ENCODE data around the gene ANKAR.

DNA sequence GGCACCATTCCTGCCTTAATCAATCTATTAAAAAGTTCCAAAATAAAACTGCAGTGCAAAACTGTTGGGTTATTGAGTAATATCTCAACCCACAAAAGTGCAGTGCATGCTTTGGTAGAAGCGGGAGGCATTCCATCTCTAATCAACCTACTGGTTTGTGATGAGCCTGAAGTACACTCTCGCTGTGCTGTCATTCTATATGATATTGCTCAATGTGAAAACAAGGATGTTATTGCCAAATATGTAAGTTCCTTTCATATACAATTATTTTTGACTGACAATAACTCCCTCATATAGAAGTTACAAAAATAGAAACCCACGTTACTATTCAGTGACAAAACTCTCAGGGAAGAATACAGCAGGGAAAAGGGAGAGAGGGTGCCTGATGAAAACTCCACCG lies 45.1 kb downstream of the ANKAR start:
- TF ChIP-seq, protein P1, sequence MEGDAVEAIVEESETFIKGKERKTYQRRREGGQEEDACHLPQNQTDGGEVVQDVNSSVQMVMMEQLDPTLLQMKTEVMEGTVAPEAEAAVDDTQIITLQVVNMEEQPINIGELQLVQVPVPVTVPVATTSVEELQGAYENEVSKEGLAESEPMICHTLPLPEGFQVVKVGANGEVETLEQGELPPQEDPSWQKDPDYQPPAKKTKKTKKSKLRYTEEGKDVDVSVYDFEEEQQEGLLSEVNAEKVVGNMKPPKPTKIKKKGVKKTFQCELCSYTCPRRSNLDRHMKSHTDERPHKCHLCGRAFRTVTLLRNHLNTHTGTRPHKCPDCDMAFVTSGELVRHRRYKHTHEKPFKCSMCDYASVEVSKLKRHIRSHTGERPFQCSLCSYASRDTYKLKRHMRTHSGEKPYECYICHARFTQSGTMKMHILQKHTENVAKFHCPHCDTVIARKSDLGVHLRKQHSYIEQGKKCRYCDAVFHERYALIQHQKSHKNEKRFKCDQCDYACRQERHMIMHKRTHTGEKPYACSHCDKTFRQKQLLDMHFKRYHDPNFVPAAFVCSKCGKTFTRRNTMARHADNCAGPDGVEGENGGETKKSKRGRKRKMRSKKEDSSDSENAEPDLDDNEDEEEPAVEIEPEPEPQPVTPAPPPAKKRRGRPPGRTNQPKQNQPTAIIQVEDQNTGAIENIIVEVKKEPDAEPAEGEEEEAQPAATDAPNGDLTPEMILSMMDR (conservative IDR thresholded peaks at IDR 0.05), result no peak
- no peak for TF ChIP-seq ZFX (IDR thresholded peaks at IDR 0.05)
